HG02884 (cell line): ENCODE data around the gene EEA1.

ENCODE experiments used
- ATAC-seq: cut with Tn5 transposase; IDR thresholded peaks from one replicate; pipeline ENCODE4 v1.9.1; 2021; ENCODE audit warnings: mild to moderate bottlenecking, moderate library complexity; ENCODE audit not compliant: unreplicated experiment

Gene EEA1

DNA sequence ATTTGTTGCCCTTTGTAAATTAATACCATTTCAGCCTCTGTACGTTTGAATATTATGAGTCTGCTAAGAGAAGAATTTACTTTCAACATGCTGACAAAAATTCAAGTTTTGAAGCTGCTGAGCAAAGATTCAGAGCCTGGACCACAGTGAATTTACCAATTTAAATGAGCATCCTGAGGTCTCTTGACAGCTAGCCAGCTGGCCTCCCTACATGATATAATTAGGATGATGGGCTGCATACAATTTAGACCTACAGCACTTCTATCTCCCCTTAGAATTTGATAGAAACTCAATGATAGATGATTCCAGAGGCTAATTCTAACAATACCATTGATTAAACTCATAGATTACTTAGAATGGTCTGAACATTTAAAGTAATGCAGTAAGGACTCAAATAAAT is 10.0 kb upstream of the EEA1 start:
- ATAC-seq = no peak

DNA sequence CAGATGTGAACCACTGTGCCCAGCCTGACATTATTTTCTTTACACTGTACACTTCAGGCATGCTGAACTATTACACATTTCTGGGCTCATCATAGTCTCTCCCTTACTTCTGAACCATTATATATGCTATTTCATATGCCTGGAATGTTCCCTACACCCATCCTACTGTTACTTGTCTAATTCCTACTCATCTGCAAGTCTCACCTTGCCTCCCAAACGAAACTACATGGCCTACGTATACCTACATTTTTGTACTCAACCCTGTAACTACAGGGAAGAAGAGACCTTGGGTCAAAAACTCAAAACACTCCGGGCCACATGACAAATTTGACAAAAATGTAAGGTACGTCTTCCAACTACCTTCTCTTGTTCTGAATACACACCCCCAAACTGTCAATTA is 9.5 kb upstream of the EEA1 start:
- no peak for ATAC-seq

DNA sequence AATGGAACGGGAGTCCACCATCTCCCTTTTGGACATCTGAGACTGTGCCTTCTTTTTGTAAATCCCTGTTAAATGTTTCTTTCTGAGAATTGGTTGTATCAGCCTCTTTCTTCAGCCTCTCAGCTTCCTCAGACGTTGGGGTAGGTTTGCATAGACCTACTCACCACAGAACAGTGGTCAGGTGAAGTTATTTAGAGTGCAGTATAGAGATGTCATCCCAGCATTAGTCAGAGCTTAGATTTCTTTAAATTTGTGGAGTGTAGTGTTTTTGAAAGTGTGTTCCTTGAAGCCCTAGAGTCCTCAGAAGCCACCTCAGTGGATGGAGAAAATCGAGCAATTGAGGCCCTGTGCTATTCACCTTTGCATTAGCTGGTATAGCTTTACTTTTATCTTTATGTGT is 8.9 kb upstream of the EEA1 start:
- peak; percentile 86 for ATAC-seq

DNA sequence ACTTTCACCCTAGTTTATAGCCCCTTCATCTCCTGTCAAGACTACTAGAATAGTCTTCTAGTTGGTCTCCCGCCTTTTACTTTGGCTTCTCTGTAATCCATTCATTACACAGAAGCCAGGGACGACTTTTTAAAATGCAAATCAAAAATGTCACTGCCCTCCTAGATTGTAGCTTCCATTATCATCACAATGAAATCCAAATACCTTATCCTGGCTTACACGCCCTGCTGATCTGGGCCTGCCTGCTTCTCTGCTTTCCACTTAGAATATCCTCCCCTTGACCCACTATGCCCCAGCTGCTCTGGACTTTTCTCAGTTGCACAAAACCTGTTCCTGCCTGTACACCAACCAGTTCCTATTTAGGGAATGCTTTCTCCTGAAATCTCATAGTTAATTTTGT is 4.5 kb upstream of the EEA1 start:
- ATAC-seq = no peak

DNA sequence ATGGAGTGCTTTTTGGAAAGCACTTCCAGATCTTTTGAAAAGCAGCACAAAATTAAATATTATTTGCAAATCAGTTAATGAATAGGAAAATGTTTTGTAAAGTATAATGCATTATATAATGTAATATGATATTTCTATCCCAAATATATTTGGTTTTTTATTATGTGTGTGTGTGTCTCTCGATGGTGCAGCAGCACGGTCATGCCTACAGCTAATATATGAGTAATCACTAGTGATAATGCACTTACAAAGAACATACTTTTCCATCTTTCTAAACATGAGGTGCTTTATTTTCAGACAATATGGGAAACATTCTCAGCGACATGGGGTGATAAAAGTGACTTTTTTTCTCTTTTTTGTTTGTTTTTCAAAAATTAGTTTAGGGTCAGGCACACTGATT is 1.3 kb upstream of the EEA1 start:
- ATAC-seq = no peak

DNA sequence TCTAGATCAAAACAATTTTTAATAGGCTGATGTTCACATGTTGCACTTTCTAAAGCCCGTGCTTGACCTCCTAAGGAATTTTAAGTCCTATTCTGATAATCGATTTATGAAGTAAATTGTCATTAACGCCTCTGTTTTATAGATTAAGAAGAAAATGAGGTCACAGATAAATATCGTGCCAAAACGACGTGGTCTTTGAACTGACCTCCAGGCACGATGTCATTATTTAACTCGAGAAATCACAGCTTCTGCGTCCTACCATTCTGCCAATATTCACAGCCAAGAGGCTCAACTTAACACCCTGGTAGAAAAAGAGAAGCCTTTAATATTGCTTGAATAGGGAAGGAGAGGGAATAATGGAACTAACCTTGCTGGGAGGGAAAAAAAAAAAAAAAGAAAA is 888 bp upstream of the EEA1 start:
- no peak for ATAC-seq

DNA sequence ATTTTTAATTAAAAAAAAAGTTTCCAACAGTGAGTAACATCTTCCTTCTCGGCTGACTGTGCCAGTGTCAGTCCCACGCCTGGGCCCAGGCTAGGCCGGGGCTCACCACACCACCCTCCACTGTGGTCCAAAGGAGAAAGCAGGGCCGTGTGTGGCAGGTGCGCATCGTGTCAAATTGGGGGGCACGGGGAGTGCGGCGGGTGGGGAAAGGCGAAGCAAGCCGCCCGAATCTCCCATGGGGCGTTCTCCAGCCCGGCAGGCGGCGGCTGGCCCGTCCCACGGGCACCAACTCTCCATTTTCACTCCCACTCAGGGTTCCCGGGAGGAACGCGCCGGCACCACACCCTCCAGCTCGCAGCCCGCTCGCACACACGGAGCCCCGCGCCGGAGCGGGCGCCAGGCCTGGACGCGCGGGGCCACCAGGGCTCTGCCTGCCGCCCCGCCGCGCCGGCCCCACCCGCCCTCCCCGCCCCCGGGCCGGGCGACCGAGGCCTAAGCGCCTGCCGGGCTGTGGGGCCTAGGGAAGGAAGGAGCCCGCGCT is 604 bp downstream of the EEA1 start:
- ATAC-seq = peak; percentile 6

DNA sequence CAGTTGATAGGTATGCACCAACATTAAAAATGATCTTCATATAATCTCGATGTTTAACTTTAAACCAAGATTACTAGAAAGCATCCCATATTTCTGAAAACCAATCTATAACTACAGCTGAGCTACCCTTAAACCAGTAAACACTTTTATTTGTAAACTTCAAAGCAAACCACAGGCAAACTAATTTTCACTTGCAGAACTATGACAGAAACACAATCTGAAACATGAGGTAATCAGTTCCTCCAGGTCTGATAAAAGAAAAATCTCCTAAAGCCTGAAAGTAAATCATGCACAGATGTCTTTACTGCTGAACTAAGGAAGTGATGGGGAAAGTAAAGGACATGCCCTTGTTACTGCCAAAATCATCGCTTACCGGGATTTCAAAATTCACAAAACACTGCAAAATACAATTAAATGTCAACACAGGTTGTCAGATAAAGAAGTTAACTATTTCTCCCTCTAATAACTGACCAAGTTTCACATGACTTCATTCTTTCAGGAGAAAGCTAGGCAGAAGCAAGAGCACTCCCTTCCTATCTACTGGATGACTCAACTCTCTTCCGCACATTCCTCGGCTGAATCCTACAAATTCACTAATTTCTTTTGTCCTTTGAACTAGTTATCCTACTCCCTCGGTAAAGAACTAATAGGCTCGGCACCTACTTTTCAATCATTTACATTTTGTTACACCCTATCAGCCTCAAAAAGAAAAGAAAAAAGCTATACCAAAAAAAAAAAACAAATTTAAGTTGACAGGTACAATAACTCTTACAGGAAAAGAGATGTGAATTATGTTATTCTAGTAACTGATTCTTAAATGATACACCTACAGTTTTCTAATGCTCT is 1.4 kb downstream of the EEA1 start:
- ATAC-seq = no peak

DNA sequence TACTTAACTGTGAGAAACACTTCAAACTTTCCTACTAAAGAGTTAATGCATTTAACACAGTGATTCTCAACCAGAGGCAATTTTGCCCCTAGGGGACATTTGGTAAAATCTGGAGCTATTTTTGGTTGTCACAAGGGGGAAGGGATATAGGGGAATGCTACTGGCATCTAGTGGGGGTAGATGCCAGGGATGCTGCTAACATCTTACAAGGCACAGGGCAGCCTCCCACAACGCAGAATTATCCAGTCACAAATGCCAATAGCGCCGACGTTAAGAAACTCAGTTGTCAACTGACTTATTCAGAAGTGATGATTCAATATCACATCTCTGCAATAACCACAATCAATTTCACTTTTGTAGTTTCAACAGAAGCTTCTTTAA is 2.0 kb downstream of the EEA1 start:
- ATAC-seq = no peak

DNA sequence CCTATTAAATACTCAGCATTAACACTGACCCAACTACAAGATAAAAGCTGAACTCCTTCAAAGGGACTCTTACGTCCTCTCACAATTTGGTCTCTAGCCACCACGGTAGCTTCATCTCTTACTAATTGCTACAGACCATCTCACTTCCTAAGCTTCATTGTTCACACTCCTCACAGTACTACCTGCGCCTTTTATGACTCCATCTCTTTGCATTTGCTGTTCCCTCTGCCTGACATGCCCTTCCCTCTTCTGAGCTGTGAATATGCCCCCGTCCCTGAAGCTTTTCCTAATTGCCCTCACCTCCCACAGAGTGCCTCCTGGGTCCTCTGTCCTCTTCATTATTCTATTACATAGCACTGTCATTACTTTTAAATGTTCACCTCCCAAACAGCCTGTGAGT is 2.5 kb downstream of the EEA1 start:
- ATAC-seq = no peak

DNA sequence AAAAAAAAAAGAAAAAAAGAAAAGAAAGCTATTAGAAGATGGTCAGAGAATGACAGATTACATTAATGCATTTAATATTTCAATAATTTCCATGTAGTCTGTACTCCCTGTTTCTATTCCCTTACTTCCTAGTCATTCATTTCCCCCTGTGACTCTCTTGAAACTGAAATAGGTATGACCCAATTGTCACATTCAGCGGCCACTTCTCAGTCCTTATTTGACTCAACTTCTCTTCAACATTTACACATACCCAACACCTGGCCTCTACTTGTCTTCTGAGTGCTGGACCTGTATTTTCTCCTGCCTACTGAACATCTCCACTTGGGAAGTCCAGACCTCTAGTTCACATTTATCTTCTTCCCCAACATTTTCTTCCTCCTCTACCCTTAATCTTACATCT is 7.2 kb downstream of the EEA1 start:
- ATAC-seq = peak; percentile 99

DNA sequence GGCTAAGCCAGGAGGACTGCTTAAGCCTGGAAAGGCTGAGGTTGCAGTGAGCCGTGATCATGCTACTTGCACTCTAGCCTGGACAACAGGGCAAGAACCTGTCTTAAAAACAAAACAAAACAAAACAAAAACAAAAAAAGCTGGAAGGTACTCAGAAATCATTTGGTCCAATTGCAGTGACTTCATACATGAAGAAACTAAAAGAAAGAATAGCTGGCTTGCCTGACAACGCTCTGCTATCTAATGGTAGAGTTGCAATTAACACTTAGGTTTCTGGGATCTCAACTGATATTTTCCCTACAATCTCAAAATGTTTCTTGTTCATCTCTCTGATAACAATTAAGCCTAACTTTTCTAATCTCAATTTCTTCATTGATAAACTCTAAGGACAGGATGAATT is 13.7 kb downstream of the EEA1 start:
- ATAC-seq = no peak

DNA sequence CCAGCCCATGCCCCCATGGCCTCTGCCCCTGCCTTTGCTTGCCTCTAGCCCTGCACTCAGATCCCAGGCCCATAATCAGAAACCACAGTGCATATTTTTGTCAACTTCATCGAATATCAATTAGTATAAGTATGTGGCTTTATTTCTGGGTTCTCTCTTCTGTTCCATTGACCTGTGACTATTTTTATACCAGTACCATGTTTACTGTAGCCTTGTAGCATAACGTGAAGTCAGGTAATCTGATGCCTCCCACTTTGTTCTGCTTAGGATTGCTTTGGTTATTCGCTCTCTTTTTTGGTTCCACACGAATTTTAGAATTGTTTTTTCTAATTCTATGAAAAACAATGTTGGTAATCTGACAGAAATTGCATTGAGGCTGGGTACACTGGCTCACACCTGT is 14.9 kb downstream of the EEA1 start:
- ATAC-seq = no peak

DNA sequence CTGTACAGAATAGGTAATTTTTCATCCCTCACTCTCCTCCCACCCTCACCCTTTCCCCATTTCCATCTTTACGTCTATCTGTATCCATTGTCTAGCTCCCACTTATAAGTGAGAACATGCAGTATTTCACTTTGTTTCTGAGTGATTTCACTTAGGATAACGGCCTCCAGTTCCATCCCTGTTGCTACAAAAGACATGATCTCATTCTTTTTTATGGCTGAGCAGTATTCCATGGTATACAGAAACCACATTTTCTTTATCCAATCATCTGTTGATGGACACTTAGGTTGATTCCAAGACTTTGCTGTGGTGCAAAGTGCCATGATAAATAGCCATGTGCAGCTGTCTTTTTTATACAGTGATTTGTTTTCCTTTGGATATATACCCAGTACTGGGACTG is 16.4 kb downstream of the EEA1 start:
- no peak for ATAC-seq

DNA sequence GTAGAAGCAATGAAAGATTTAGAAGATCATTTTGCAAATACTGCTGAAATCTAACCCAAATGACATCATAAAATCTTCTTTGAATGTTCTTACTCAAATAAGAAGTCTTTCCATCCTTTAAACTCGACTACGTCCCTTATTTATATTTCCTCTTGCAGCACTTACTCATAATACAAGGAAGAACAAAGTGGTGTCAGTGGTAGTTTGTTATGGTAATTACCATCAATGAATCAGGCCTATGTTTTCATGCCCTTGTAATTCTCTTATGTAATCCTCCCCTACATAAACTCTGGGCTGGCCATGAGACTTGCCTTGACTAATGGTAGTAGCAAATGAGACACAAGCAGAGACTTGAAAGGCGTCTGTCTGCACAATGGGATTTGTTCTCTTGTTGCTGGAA is 17.0 kb downstream of the EEA1 start:
- no peak for ATAC-seq

DNA sequence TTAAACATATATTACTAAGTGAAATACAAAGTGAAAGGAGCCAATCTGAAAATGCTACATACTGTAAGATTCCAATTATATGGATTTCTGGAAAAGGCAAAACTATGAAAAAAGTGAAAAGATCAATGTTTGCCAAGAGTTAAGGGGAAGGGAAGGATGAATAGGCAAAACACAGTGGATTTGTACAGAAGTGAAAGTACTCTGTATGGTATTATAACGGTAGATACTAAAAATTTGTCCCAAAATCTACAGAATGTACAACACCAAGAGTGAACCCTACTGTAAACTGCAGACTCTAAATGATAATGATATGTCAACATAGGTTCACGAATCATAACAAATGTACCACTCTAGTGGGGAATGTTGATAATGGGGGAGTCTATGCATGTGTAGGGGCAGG is 17.8 kb downstream of the EEA1 start:
- ATAC-seq = no peak

DNA sequence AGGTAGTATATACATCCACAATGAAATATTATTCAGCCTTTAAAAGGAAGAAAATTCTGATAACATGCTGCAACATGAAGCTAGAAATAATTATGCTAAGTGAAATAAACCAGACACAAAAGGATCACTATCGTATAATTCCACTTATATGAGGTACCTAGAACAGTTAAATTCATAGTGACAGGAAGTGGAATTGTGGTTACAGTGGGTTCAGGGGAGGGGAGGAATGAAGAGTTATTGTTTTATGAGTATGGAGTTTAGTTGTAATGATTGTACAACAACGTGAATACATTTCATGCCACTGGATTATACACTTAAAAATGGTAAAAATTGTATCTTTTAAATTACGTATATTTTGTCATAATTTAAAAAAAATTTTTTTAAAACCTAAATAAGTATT is 21.0 kb downstream of the EEA1 start:
- no peak for ATAC-seq

DNA sequence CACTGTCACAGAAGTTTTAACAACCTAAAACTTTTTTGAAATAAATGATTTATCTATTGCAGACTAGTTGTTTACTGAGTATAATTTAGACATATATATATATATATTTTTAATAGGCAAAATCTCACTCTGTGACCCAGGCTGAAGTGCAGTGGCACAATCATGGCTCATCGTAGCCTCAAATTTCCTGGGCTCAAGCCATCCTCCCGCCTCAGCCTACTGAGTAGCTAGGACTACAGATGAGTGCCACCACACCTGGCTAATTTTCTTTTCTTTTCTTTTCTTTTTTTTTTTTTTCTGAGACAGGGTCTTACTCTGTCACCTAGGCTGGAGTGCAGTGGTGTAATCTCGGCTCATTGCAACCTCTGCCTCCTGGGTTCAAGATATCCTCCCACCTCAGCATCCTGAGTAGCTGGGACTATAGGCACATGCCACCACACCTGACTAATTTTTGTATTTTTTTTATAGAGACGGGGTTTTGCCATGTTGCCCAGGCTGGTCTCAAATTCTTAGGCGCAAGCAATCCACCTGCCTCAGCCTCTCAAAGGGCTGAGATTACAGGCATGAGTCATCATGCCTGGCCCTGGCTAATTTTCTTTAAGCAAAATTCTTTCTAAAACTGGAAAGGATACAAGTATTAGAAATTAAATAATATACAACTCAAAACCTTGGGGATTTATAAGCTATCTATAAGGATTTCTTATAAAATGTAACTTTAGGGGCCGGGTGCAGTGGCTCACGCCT is 23.1 kb downstream of the EEA1 start:
- no peak for ATAC-seq

DNA sequence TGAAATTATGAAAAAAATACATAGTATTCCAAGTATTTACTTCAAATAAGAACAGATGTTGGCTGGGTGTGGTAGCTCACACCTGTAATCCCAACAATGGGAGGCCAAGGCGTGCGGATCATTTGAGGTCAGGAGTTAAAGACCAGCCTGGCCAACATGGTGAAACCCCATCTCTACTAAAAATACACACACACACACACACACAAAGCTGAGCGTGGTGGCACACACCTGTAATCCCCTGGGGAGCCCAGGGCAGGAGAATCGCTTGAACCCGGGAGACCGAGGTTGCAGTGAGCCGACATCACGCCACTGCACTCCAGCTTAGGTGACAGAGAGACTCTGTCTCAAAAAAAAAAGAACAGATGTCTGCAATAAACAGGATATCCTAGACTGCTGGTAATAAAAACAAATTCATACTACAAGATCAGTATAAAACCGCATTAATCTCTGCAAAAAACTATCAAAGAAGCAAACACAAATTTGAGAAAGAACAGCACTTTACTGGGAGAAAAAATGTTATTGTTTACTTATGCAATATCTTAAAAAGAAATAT is 23.8 kb downstream of the EEA1 start:
- ATAC-seq = no peak

DNA sequence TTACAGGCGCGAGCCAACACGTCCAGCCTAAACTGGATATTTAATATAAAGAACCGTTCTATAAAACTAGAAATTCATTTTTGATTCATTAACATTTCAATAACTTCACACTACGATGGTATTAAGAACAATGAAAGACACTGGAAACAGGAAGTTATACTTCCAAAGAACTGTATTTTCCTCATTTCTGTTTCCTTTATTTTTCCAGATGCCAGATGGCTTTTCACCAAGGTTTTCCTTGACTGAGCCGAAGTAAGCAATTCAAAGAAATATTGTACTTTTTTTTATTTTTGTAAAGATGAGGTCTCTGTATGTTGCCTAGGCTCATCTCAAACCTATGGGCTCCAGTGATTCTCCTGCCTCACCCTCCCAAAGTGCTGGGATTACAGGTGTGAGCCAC is 28.2 kb downstream of the EEA1 start:
- ATAC-seq = no peak

DNA sequence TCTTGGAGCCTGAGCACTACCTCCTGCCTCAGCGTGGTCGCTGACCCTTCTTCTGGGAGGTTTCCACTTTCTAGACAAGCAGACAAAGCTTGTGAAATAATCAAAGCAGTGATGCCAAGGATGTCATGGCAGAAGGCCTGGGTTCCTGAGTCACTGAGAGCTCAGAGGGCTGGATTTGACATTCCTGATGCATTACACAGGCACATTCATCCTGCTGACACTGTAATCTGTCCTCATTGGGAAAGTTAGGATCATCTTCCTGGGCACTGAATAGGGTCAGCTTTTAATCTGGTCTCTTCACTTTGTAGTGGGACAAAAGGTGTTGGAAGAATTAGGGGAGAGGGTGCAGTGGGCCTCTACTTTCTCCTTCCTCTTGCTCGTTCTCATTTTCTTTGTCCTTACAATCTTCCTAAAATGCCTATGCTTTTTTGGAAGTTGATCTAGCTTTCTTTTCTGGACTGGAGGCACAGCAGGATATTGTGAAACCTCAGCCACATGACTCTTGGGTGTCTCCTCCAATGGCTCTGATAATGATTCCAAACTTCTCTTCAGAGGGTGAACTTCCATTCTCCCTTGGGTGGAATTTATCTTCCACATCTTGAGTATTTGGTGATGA is 29.6 kb downstream of the EEA1 start:
- no peak for ATAC-seq

DNA sequence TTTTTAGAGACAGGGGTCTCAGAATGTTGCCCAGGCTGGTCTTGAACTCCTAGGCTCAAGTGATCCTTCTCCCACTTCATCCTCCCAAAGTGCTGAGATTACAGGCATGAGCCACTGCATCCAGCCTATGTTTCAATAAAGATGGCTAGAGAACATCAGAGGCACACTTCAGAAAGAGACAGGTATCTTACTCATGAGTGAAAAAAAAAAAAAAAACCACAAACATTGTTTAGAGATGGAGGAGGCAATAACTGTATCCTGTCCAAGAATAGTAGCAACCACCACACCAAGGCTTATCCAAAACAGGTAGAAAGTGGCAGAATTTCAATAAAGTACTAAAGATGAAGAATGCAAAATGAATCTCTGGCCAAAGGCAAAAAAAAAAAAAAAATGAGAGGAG is 30.3 kb downstream of the EEA1 start:
- no peak for ATAC-seq
